ENCODE data around the gene TACR2.

The TACR2 gene

DNA sequence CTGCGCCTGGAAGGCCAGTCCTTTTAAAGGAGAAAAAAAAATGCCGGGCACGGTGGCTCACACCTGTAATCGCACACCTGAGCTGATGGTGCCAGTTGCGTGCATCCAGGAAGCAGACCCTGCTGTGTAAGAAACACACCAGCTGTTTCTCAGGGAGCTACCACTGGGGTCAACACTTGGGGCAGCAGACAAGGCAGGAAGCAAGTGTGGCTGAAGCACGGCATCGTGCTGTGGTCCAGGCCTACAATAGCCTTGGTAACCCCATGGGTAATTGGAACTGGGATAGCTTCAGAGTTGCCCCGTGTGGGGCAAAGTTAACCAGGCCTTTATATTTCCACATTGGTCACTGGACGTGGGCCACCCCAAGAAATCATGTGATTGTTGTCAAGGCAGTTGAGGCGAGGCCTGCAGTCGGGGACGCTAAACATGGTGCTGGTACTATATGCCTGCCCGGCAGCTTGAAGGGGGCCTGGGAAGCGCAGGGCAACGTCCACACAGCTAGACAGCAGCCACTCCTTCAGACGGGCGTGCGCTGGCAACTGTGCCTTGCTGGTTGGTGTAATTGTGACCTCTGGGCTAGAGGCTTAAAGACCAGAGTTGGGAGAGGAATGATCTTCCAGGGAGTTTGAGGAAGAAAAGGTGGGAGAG, 2.5 kb upstream of the TACR2 start:
- DNase-seq (ENCODE audit: low spot score), result no peak

GRCh38 chr10:69418052-69418752, 1.5 kb upstream of the TACR2 start:
- no peak for DNase-seq (ENCODE audit: low spot score)

DNA sequence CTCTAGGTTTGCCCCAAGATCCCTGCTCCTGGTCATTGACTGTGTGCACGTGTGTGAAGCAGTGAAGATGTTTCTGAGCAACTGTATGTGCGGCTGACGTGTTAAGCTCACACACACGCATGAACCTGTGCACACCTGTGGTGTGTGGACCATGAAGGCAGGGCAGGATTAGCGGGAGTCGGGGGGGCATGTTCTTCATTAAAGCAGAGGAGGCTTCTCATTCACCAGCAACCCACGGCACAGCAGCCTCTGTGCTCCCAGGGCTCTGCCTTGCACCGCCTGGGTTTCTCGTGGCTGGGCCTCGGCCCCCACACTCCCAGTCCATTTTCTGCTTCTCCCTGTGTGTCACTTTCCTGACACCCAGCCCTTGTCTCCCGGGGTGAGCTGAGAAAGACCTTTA, 824 bp upstream of the TACR2 start:
- DNase-seq (ENCODE audit: low spot score), result no peak

- DNase-seq (ENCODE audit: low spot score), result no peak
Measured at GRCh38 chr10:69415951-69416350, 767 bp downstream of the TACR2 start.

GRCh38 chr10:69415049-69415448, 1.7 kb downstream of the TACR2 start:
- DNase-seq (ENCODE audit: low spot score), result no peak

DNA sequence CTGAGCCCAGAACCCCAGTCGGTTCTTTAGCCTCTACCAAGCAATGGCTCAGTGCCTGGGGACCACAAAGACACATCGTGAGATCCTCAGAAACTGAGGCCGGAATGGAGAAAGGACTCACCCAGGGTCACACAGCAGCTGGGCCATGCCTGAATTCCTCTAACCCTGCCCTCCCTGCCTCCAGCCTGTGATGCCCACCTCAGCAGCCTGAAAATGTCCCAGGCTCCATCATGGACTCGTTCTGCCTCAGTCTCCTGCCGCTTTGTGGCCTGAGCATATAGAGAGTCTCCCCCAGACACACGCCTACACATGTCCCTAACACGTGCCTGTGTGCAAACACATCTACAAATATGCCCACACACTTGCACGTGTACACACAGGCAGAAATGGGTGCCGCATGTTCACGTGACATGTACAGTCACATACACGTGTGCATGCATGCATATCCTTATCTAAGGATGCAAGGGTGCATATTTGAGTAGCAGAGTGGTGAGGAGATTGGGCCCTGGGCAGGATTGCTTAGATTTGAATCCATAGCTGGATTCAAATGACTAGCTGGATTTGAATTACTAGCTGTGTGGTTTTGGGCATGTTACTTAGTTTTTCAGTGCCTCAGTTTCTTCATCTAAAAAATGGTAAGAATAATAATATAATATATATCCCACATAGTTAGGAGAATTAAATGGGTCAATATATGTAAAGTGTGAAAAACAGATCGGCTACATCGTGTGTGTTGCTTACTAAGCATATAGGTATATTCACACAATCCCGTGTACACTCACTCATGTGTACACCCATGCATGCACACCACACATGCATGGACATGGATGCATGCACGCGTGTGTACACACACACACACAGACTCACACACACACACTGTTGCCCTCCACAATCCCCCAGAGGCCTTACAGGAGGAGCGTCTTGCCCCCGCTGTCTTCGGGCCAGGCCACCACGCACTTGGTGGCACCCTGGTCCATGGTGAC, 2.4 kb downstream of the TACR2 start:
- no peak for DNase-seq (ENCODE audit: low spot score)

DNA sequence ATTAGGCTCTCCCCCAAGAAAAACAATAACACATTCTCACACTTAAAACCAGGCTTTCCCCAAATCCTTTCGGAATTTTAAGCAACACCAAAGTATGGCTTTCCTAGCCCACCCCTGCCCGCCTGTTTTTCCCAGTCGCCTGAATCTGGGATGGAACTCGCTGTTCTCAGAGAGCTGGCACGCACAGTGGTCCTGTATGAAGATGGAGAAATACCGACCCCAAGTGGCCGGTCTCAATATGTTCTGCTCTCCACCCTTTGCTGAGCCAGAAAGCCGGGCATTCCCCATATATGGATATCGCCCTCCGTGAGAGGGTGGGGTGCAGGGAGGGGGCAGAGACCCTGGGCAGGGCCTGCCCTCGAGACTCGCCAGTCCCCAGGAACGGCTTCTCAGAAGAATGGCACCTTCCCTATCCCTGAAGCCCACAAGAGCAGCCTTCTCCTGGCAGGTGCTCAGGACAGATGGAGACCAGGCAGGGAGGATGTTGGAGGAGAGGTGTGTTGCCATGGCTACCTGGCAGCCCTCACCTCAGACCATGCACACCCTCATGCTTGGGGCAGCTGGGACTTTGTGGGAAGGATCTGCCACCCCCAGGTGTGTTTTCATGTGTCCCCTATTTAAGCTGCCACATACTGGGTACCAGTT, 3.4 kb downstream of the TACR2 start:
- DNase-seq (ENCODE audit: low spot score), result peak; percentile 80

DNA sequence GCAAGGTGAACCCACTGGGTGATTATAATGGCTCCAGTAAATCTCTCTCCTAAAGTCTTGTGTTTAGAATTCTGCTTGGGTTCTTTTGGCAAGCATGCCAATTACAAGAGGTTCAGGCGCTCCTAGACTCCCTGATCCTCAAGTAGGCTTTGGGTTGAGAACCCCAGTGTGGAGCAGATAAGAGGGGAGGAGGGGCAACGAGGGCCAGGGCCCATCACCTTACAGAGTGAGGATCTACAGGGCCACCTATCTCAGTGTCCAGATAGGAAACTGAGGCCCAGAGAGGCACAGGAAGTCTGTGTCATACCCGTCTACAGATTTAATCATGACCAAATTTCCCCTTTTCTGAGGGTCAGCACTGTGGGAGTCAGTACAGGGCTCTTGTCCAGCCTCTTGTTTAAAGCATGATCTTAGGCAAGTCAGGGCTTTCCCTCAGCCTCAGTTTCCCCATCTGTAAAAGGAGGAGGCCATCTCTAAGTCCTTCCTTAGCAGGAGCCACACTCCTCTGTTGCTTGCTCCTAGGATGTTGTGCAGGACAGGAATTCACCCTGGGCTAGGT, 4.4 kb downstream of the TACR2 start:
- no peak for DNase-seq (ENCODE audit: low spot score)

DNA sequence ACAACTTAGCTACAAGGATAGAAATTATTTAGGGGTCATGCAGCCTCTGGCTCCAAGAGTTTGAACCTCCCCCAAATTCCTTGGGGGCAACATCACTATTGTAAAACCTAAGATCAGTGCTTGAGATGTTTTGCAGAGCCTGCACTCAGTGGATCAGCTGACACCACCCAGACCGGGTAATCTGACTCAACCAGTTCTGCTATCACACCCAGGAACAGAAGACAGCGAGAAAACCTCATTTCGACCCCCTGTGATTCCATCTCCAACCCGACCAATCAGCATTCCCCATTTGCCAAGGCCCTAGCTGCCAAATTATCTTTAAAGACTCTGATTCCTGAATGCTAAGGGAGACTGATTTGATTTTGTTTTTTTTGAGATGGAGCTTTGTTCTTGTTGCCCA, 5.2 kb downstream of the TACR2 start:
- DNase-seq (ENCODE audit: low spot score), result no peak

DNA sequence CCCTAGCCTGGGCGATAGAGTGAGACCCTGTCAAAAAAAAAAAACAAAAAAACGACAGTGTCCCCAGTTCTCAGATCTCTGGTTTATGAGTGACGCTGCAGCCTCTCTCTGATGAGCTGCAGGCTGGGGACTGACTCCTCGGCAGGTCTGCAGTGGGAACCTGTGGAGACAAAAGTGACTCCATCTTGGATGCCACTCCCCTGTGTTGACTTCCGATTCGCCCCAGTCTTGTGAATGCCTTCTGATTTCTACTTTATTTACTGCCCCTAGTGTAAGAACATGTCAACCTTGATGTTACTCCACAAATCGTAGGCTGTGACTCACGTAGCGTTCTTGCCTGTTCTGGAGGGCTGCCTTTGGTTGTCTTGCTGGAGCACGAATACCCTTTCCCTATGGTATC, 6.2 kb downstream of the TACR2 start:
- DNase-seq (ENCODE audit: low spot score), result no peak

GRCh38 chr10:69409968-69410367, 6.8 kb downstream of the TACR2 start:
- DNase-seq (ENCODE audit: low spot score), result no peak

GRCh38 chr10:69409176-69409495, 7.6 kb downstream of the TACR2 start:
- DNase-seq (ENCODE audit: low spot score), result no peak

GRCh38 chr10:69408318-69409175, 8.2 kb downstream of the TACR2 start:
- peak; percentile 97 for DNase-seq (ENCODE audit: low spot score)

DNA sequence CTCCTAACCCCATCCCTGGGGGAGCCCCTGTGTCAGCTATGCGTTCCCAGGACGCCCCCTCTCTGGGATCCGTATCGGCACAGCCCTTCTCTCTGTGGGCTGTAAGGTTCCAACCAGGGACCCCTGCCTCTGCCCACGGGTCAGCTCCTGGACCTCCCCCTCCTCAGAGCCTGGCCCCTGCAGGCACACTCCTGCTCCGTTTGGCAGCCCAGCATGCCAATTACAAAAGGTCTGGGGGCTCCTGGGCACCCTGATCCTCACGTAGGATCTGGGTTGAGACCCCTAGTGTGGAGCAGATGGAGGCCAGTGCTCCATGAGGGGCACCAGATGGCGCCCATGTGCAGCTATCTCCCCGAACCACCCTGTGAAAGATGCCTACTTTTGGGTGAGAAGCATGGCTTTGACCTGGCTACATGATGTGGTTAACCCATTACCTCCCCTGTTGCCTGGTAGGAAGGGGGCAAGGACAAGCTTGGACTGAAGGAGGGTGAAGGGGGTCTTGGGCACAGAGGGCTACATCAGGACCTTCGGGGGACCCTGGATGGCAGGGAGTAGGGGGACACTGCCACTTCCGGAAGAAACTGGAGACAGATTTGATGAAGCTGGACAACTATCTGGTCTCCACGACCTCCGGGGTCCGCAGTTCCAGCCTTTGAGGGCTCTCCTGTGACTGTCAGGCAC, 9.0 kb downstream of the TACR2 start:
- DNase-seq (ENCODE audit: low spot score), result no peak

DNA sequence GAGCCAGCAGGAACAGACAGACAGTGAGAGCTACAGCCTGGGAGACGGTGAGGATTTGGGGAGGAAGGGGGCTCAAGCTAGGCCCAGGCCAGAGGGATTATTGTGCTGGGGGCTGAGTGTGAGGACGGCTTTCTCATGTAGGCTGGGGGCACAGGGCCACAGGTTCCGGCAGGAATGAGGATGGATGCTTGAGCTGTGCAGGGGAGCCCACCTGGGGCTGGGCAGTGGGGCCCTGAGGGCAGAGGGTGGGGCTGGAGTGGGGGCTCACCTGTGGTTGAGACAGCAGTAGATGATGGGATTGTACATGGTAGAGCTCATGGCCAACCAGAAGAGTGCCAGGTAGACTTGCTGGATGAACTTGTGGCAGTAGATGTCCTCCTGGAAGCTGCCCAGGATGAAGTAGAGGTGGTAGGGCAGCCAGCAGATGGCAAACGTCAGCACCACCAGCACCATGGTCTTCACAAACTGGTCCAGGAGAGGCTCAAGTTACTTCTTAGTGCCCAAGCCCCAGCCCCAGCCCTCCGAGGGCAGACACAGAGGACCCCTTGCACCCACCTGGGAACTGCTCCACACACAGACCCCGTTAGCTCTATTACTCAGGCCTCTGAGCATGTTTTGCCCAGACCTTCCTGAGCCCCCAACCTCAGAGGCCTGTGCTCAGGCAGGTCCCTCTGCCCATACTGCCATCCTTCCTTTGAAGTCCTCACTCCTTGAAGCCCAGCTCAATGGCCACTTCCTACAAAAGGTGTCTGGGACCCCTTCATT, 9.7 kb downstream of the TACR2 start:
- no peak for DNase-seq (ENCODE audit: low spot score)

DNA sequence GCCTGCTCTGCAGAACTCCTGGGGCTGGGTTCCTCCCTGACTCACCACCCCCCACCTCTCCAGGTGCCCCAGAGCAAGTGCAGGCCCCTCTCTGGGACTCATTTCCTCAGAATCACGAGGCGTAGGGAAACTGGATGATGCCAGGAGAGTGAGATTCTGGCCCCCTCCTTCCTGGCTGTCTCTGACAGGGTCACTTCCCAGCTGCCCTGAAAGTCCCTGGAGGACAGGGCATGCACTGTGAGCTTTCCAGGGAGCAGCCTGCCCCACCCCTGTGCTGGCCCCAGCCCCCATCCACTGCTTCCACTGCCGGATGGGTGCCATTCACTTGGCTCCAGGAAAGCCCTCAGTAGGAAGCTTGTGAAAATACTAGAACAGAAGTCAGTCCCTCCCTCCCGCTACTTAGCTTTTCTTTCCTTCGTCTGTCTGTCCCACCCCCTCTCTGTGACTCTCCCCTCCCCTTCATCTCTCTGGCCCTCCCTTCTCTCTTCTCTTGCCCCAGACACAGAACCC, 10.4 kb downstream of the TACR2 start:
- no peak for DNase-seq (ENCODE audit: low spot score)

DNA sequence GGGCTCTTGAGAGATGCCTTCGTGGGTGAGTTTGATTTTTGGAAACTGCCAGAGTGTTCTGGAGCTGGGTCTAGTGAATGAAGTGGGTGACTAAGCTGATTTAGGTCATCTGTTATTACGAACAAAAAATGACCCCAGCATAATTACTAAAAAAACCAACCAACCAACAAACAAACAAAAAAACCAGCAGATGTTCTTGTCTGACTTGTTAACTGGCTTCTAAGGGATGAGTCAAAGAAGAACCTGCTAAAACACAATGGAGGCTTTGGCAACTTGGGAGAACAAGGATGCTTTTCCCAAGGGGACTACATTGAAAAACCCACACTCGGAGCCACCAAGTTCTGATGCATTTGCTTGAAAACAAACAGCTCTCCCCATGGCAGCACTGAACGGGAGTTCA, 11.5 kb downstream of the TACR2 start:
- DNase-seq (ENCODE audit: low spot score), result no peak

DNA sequence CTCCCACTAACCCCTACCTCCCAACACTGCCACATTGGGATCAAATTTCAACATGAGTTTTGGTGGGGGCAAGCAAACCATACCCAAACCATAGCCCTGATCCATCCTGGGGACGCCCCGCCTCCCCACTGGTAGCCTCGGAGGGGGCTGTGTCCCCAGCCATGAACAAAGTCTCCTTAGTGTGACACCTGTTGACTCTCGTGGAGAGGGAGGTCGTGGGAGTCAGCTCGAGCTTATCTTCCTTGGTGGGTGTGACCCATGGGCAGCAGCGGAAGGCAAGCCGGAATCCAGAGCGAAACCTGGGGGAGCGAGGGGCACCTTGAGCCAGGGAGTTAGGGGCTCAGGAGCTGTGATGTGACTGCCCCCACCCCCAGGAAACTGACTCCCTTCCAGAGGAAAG, 11.9 kb downstream of the TACR2 start:
- no peak for DNase-seq (ENCODE audit: low spot score)

- peak; percentile 25 for DNase-seq (ENCODE audit: low spot score)
Measured at GRCh38 chr10:69403519-69403918, 13.2 kb downstream of the TACR2 start.

- no peak for DNase-seq (ENCODE audit: low spot score)
Measured at GRCh38 chr10:69403066-69403465, 13.7 kb downstream of the TACR2 start.
